Cardiac muscle cell (in vitro differentiated cells and primary cell): Measurements from ENCODE around the gene MBOAT1. TPM values are rescaled to one million over a fixed set of nuclear protein-coding genes. Genes with fewer than 3 reads are reported as not detected.

Experiments used
- DNase-seq, 2 donors: peaks; one replicate each; pipeline versions ENCODE4 v3.0.0 to v3.0.0-alpha.2; 2010 to 2017; ENCODE audit warnings: low read depth in 1 of 2, low spot score in 1 of 2
- H3K27ac ChIP-seq: fragments of 200-600 bp; sonication (generic); 2 replicates; pipeline ENCODE4 v1.5.1; 2016
- H3K27me3 ChIP-seq: fragments of 200-600 bp; sonication (generic); 2 replicates; pipeline ENCODE4 v1.6.0; 2016; ENCODE audit warnings: control low read depth
- H3K36me3 ChIP-seq: fragments of 200-600 bp; sonication (generic); 2 replicates; pipeline ENCODE4 v1.5.1; 2016; ENCODE audit warnings: control low read depth
- H3K4me1 ChIP-seq: fragments of 200-600 bp; sonication (generic); 2 replicates; pipeline ENCODE4 v1.8.1; 2017; ENCODE audit warnings: low read depth, mild to moderate bottlenecking, mixed run types
- H3K4me3 ChIP-seq: fragments of 200-600 bp; sonication (generic); 2 replicates; pipeline ENCODE4 v1.5.1; 2016; ENCODE audit warnings: mild to moderate bottlenecking
- H3K9me3 ChIP-seq: fragments of 200-600 bp; sonication (generic); 2 replicates; pipeline ENCODE4 v1.5.1; 2017; ENCODE audit warnings: low read depth, mild to moderate bottlenecking, control low read depth
- CTCF ChIP-seq: IDR thresholded peaks from 2 replicates; pipeline ENCODE4 v1.5.1; 2012; ENCODE audit warnings: low read depth, mild to moderate bottlenecking, low read length
- polyA plus RNA-seq: library from polyadenylated mRNA; unstranded; fragments of >200 nt; fragmentation: Nextera tagmentation; extraction: Ambion mirVana; gene quantifications from 2 replicates; pipeline ENCODE4 v1.2.1, GENCODE V29; 2016
- total RNA-seq: library from RNA; depleted of rRNA; stranded (reverse); fragments of >200 nt; gene quantifications from 2 replicates; pipeline ENCODE4 v1.2.3, GENCODE V29; 2016

Gene MBOAT1
- total and polyA plus RNA-seq, 2 experiments from 2014 or later, result 7.5 to 15.5 TPM

GRCh38 chr6:20129290-20130088 is 82.8 kb downstream of the MBOAT1 start:
- no peak for TF ChIP-seq CTCF
- H3K27me3 ChIP-seq, result no peaks in the 10 kb centered on the region
- no peak overlapping the region for H3K27ac ChIP-seq
- H3K36me3 ChIP-seq, result no peaks in the 10 kb centered on the region
- no peak overlapping the region for H3K4me3 ChIP-seq
- no peaks in the 10 kb centered on the region for H3K9me3 ChIP-seq
- peaks cover 26% of the 10 kb centered on the region for H3K4me1 ChIP-seq
- peak in 1 of 2 donors; percentile 4 for DNase-seq

- H3K9me3 ChIP-seq, result no peaks in the 10 kb centered on the region
- no peaks in the 10 kb centered on the region for H3K36me3 ChIP-seq
- no peaks in the 10 kb centered on the region for H3K27me3 ChIP-seq
- TF ChIP-seq CTCF, result no peak
- DNase-seq, result no peak
- no peak overlapping the region for H3K4me3 ChIP-seq
- peak overlapping the region; percentile 76 for H3K27ac ChIP-seq
- H3K4me1 ChIP-seq, result peaks cover 38% of the 10 kb centered on the region
These were observed 84.3 kb downstream of the MBOAT1 start for GRCh38 chr6:20128018-20128417.

- TF ChIP-seq CTCF, result peak; percentile 99
- Histone ChIP-seq H3K36me3 (no peaks in the 10 kb centered on the region), H3K9me3 (no peaks in the 10 kb centered on the region), H3K27ac (peak overlapping the region; percentile 97), H3K4me3 (no peak overlapping the region), H3K4me1 (peaks cover 40% of the 10 kb centered on the region), H3K27me3 (no peaks in the 10 kb centered on the region)
- DNase-seq, result peak; percentile 68 to 89
These were observed 85.2 kb downstream of the MBOAT1 start for GRCh38 chr6:20126789-20127653.

- no peak for TF ChIP-seq CTCF
- DNase-seq, result no peak
- Histone ChIP-seq H3K27ac (peak overlapping the region; percentile 97), H3K9me3 (no peaks in the 10 kb centered on the region), H3K4me3 (no peak overlapping the region), H3K27me3 (no peaks in the 10 kb centered on the region), H3K4me1 (peaks cover 40% of the 10 kb centered on the region), H3K36me3 (no peaks in the 10 kb centered on the region)
These were observed 86.0 kb downstream of the MBOAT1 start for GRCh38 chr6:20126102-20126752.

GRCh38 chr6:20124545-20124944 is 87.7 kb downstream of the MBOAT1 start:
- Histone ChIP-seq H3K4me3 (no peak overlapping the region), H3K9me3 (no peaks in the 10 kb centered on the region), H3K36me3 (no peaks in the 10 kb centered on the region), H3K4me1 (peaks cover 52% of the 10 kb centered on the region), H3K27ac (peak overlapping the region; percentile 97), H3K27me3 (no peaks in the 10 kb centered on the region)
- peak in 1 of 2 donors; percentile 38 for DNase-seq
- TF ChIP-seq CTCF, result no peak
